Measurements from ENCODE around the gene CAVIN4.

Gene CAVIN4

DNA sequence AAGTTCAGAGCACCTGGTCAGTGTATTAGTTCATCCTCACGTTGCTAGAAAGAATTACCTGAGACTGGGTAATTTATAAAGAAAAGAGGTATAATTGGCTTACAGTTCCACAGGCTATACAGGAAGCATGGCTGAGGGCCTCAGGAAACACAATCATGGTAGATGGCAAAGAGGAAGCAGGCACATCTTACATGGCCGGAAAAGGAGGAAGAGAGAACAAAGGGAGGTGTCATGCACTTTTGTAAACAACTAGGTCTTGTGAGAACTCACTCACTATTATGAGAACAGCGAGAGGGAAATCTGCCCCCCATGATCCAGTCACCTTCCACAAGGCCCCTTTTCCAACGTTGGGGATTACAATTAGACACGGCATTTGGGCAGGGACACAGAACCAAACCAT is 28.8 kb upstream of the CAVIN4 start:
- H4K20me1 ChIP-seq (ENCODE audit: low read depth, low read length): no peaks in the 10 kb centered on the region
- no peaks in the 10 kb centered on the region for H3K27me3 ChIP-seq (ENCODE audit: low read length)
- H3K79me2 ChIP-seq (ENCODE audit: insufficient read depth, low read length): no peaks in the 10 kb centered on the region
- no peaks in the 10 kb centered on the region for H3K9me3 ChIP-seq (ENCODE audit: insufficient read depth, low read length)
- TF ChIP-seq, protein P1, sequence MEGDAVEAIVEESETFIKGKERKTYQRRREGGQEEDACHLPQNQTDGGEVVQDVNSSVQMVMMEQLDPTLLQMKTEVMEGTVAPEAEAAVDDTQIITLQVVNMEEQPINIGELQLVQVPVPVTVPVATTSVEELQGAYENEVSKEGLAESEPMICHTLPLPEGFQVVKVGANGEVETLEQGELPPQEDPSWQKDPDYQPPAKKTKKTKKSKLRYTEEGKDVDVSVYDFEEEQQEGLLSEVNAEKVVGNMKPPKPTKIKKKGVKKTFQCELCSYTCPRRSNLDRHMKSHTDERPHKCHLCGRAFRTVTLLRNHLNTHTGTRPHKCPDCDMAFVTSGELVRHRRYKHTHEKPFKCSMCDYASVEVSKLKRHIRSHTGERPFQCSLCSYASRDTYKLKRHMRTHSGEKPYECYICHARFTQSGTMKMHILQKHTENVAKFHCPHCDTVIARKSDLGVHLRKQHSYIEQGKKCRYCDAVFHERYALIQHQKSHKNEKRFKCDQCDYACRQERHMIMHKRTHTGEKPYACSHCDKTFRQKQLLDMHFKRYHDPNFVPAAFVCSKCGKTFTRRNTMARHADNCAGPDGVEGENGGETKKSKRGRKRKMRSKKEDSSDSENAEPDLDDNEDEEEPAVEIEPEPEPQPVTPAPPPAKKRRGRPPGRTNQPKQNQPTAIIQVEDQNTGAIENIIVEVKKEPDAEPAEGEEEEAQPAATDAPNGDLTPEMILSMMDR (IDR thresholded peaks at IDR 0.05; ENCODE audit: insufficient read depth, low read length, poor library complexity, severe bottlenecking): no peak
- H3F3A ChIP-seq (ENCODE audit: insufficient read depth): no peaks in the 10 kb centered on the region
- no peak overlapping the region for H3K4me3 ChIP-seq (ENCODE audit: insufficient read depth, low read length, poor library complexity, severe bottlenecking)
- no peaks in the 10 kb centered on the region for H3K36me3 ChIP-seq (ENCODE audit: low read length)
- no peak overlapping the region for H2AFZ ChIP-seq (ENCODE audit: low read depth, low read length, severe bottlenecking)
- no peak overlapping the region for H3K27ac ChIP-seq (ENCODE audit: low read depth, low read length)
- no peak overlapping the region for H3K9ac ChIP-seq (ENCODE audit: low read length)
- no peaks in the 10 kb centered on the region for H3K9me2 ChIP-seq (replicated peaks; ENCODE audit: insufficient read depth, low read length)
- H3K4me2 ChIP-seq (ENCODE audit: low read depth, low read length, poor library complexity, severe bottlenecking): no peak overlapping the region

DNA sequence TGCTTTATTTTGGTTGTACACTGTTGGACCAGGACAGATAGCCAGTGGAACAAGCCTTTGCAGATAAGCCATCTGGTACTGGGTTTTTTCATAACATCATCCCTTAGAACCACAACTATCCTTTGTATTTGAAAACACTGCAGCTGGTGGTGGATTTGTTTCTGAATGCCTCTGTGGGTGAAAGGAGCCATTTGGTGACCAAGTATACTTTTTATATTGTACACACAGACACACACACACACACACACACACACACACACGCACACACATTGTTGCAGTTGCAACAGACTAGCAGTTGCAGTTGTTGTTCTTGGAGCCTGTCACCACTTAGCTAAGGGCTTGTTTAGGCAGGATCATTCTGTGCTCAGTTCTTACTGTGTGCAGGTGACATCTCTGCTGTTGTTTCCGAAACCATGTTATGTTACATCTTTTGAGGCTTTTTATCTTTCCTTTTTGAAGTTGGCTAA is 22.9 kb upstream of the CAVIN4 start:
- H3K9me2 ChIP-seq (replicated peaks; ENCODE audit: insufficient read depth, low read length): no peaks in the 10 kb centered on the region
- H3K4me3 ChIP-seq (ENCODE audit: insufficient read depth, low read length, poor library complexity, severe bottlenecking): no peak overlapping the region
- no peak overlapping the region for H3K4me2 ChIP-seq (ENCODE audit: low read depth, low read length, poor library complexity, severe bottlenecking)
- H3K27ac ChIP-seq (ENCODE audit: low read depth, low read length): no peak overlapping the region
- H2AFZ ChIP-seq (ENCODE audit: low read depth, low read length, severe bottlenecking): no peak overlapping the region
- no peaks in the 10 kb centered on the region for H3K9me3 ChIP-seq (ENCODE audit: insufficient read depth, low read length)
- H4K20me1 ChIP-seq (ENCODE audit: low read depth, low read length): no peaks in the 10 kb centered on the region
- H3K79me2 ChIP-seq (ENCODE audit: insufficient read depth, low read length): no peaks in the 10 kb centered on the region
- H3K9ac ChIP-seq (ENCODE audit: low read length): no peak overlapping the region
- H3K36me3 ChIP-seq (ENCODE audit: low read length): no peaks in the 10 kb centered on the region
- no peaks in the 10 kb centered on the region for H3K27me3 ChIP-seq (ENCODE audit: low read length)
- H3F3A ChIP-seq (ENCODE audit: insufficient read depth): no peaks in the 10 kb centered on the region
- TF ChIP-seq, protein P1 (IDR thresholded peaks at IDR 0.05; ENCODE audit: insufficient read depth, low read length, poor library complexity, severe bottlenecking): no peak
- TF ChIP-seq EZH2phosphoT487 (conservative IDR thresholded peaks at IDR 0.05; ENCODE audit: low read length): no peak

DNA sequence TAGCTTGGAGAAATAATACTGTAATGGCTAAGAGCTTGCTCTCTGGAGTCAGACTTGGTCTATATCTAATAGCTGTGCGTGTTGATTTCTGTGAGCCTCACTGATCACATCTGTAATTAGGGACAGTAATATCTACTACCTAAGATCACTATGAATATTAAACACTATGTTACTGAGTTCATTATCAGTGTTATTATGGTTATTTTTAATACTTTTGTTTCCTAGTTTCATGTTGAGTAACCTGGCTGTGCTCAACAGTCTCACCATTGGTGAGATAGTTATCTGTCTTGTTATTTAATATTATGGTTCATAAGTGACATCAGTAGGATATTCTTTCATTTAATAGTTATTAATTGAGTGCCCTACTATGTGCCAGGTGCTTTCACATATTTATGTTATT is 22.4 kb upstream of the CAVIN4 start:
- Histone ChIP-seq H3K27me3 (ENCODE audit: low read length) (no peaks in the 10 kb centered on the region), H2AFZ (ENCODE audit: low read depth, low read length, severe bottlenecking) (no peak overlapping the region)
- TF ChIP-seq EZH2phosphoT487 (conservative IDR thresholded peaks at IDR 0.05; ENCODE audit: low read length): no peak
- TF ChIP-seq, protein P1 (IDR thresholded peaks at IDR 0.05; ENCODE audit: insufficient read depth, low read length, poor library complexity, severe bottlenecking): no peak

More for the DNA sequence above, 22.4 kb upstream of the CAVIN4 start:
- Histone ChIP-seq H3K27ac (ENCODE audit: low read depth, low read length) (no peak overlapping the region), H3K4me2 (ENCODE audit: low read depth, low read length, poor library complexity, severe bottlenecking) (no peak overlapping the region), H3K36me3 (ENCODE audit: low read length) (no peaks in the 10 kb centered on the region), H4K20me1 (ENCODE audit: low read depth, low read length) (no peaks in the 10 kb centered on the region), H3K4me3 (ENCODE audit: insufficient read depth, low read length, poor library complexity, severe bottlenecking) (no peak overlapping the region), H3K9ac (ENCODE audit: low read length) (no peak overlapping the region), H3K9me2 (replicated peaks; ENCODE audit: insufficient read depth, low read length) (no peaks in the 10 kb centered on the region), H3F3A (ENCODE audit: insufficient read depth) (no peaks in the 10 kb centered on the region), H3K79me2 (ENCODE audit: insufficient read depth, low read length) (no peaks in the 10 kb centered on the region), H3K9me3 (ENCODE audit: insufficient read depth, low read length) (no peaks in the 10 kb centered on the region)

Measured in SU-DHL-6 (cell line).